ENCODE measurements around the gene AMH. TPM values are rescaled to one million over a fixed set of nuclear protein-coding genes. Genes with fewer than 3 reads are reported as not detected.

AMH gene
- total and polyA plus RNA-seq, 2 of the 13 experiments (the other 11 are each of a cell fraction or from before 2014, with no cell fraction given): 0.03 to 0.18 TPM

- H2AFZ ChIP-seq (ENCODE audit: low read length): no peak within 1 kb of the TSS
- H3K27ac ChIP-seq (ENCODE audit: extremely low read length, insufficient read depth, low read length): peak within 1 kb of the TSS; percentile 97
- peak; percentile 60 for ATAC-seq
- intact Hi-C loops (cut with micrococcal nuclease; ENCODE audit: unreplicated experiment) (loop anchor here (5.0 to 10.0 kb wide), 3 partner anchors 36 to 82 kb away; partner anchors contain the start of gene AP3D1), in situ Hi-C loops (cut with HindIII; ENCODE audit: extremely low pct_ligation_motif_present, low pct_unique_long_range_greater_than_20kb) (loop anchor here (10.0 kb wide), 1 partner anchor 78 kb away; no protein-coding TSS in a partner anchor)
- FAIRE-seq: peak; percentile 81
- peaks cover 44% of the 10 kb centered on the region for H4K20me1 ChIP-seq (ENCODE audit: insufficient read depth, low read length)
- peaks cover 8 to 10% of the 10 kb centered on the region in 2 experiments; a peak in 3 of 5 replicates for H3K36me3 ChIP-seq (replicated peaks in 1 of 2; ENCODE audit: control insufficient read depth in 1 of 2, insufficient read depth in 2 of 2, low read length in 2 of 2)
- BruUV-seq (replicated peaks): no TSS peak
- peak within 1 kb of the TSS; percentile 98 for H3K4me2 ChIP-seq (ENCODE audit: low read depth, low read length)
- 3% methylated on average over 14 of the region's 80 CpGs for WGBS (ENCODE audit: low lambda C conversion rate)
- peaks cover 52% of the 10 kb centered on the region for H3K79me2 ChIP-seq (ENCODE audit: insufficient read depth, low read length)
- H3K4me3 ChIP-seq (replicated peaks in 1 of 3; ENCODE audit: insufficient read depth in 1 of 3, low read depth in 2 of 3, low read length in 3 of 3): peak within 1 kb of the TSS; percentile 83 to 92 (median 87)
- CTCF ChIA-PET (ENCODE audit: low intra/inter-chr PET ratio, low total read pairs): interaction anchor here (1.1 to 2.4 kb wide), 5 partner anchors 18 to 79 kb away, joined by 3 to 17 read pairs (median 7); no protein-coding TSS in a partner anchor
- POLR2A ChIA-PET: interaction anchor here (0.8 to 5.8 kb wide), 14 partner anchors 16 to 176 kb away, joined by 4 to 35 read pairs (median 6); partner anchors contain the start of gene DOT1L
- no peaks in the 10 kb centered on the region for H3K27me3 ChIP-seq (ENCODE audit: control insufficient read depth in 1 of 2, insufficient read depth in 2 of 2, low read length in 2 of 2)
- H3K4me1 ChIP-seq (ENCODE audit: insufficient read depth, low read length): peaks cover 75% of the 10 kb centered on the region
- H3K9me3 ChIP-seq (ENCODE audit: low read length): no peaks in the 10 kb centered on the region
- DNase-seq (ENCODE audit: low spot score): peak; percentile 96
- peak within 1 kb of the TSS; percentile 85 for H3K9ac ChIP-seq (ENCODE audit: insufficient read depth, low read depth, low read length)
- no peak for TF ChIP-seq GPBP1L1 (CRISPR knock-in tag; IDR thresholded peaks at IDR 0.05)
- peak; percentile 89; the same call in 1 of the 2 replicates for TF ChIP-seq THAP7 (CRISPR knock-in tag; IDR thresholded peaks at IDR 0.05)
- peak; percentile 96 for TF ChIP-seq ZBTB20 (CRISPR knock-in tag; IDR thresholded peaks at IDR 0.05; ENCODE audit: borderline replicate concordance, low read depth)
- no peak for TF ChIP-seq MLLT10 (CRISPR knock-in tag; IDR thresholded peaks at IDR 0.05)
- no peak for TF ChIP-seq GLI4 (CRISPR knock-in tag; IDR thresholded peaks at IDR 0.05; ENCODE audit: borderline replicate concordance)
- TF ChIP-seq SNRNP70 (IDR thresholded peaks at IDR 0.05; ENCODE audit: low read depth, low read length): no peak
- peak; percentile 97 for TF ChIP-seq MXD1 (CRISPR knock-in tag; IDR thresholded peaks at IDR 0.05)
- peak in 1 of 2 experiments; percentile 66; a peak in 1 of 4 replicates for TF ChIP-seq KLF16 (CRISPR knock-in tag; IDR thresholded peaks at IDR 0.05)
- no peak for TF ChIP-seq ZNF496 (CRISPR knock-in tag; IDR thresholded peaks at IDR 0.05; ENCODE audit: insufficient replicate concordance)
- peak; percentile 95 for TF ChIP-seq BATF2 (CRISPR knock-in tag; IDR thresholded peaks at IDR 0.05)
- no peak for TF ChIP-seq KLF13 (CRISPR knock-in tag; IDR thresholded peaks at IDR 0.05)
- peak; percentile 99 for TF ChIP-seq ZNF598 (CRISPR knock-in tag; IDR thresholded peaks at IDR 0.05; ENCODE audit: borderline replicate concordance)
- TF ChIP-seq ZNF431 (CRISPR knock-in tag; IDR thresholded peaks at IDR 0.05; ENCODE audit: borderline replicate concordance, low read depth): peak; percentile 33; the same call in 1 of the 2 replicates
- TF ChIP-seq DPF2 (CRISPR knock-in tag; IDR thresholded peaks at IDR 0.05; ENCODE audit: borderline replicate concordance, low read depth): no peak
- peak; percentile 85 for TF ChIP-seq SKIL (CRISPR knock-in tag; IDR thresholded peaks at IDR 0.05; ENCODE audit: borderline replicate concordance)
- 0 out of 2 replicates have a peak, but pooled peaks have one; percentile 78 for TF ChIP-seq ZNF557 (CRISPR knock-in tag; IDR thresholded peaks at IDR 0.05)
These were observed 12.6 kb upstream of the AMH start, which contains the start of the genes PLEKHJ1 and SF3A2 for GRCh38 chr19:2236314-2237050. Gene PLEKHJ1 (minus strand): TSS chr19:2236329. CDS start chr19:2236248, 81 bp downstream. Gene SF3A2 (plus strand): TSS chr19:2236824. CDS start chr19:2243419, 6,595 bp downstream.

All from HepG2 (cell line).